Measurements from ENCODE around the gene ATP8A2. TPM values are rescaled to one million over a fixed set of nuclear protein-coding genes. Genes with fewer than 3 reads are reported as not detected.

ATP8A2 gene
- total RNA-seq, 1 experiment from 2014 or later: 5.2 TPM

DNA sequence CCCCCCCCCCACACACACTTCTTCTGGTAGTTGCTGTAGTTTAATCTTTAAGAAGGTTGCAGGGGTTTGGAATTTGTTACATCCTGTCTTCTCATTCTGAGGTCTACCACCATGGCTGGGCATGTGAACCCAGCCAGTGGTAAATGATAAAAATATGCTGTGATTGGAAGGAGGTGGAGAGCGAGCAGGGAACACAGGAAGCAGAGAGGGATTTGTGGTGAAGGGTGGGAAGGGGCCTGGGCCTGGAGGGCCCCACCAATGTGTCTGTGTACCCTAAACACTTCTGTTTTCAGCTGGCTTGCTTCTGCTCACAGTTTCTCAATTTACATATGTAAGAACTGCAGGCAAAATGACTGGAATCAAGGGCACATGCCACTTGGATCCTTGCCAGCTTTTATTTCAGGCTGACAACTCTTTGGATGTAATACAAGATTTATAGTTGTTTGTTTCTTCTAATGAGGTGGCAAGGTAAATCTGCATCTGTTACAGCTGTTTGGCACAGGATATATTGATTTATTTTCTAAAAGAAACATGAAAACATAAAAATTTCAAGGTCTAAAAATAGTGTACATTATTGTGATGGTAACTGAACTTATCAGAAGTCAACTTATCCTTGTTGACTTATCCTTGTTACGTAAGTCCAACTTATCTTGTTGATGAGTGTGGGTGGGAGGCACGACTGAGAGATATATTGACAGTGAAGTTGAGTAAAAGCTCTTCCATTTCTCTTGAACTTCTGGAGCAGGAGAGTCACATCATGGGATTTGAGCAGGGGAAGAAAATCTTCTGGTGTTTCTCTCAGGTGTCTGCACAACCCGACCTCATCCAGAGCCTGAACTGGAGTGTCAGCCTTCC lies 366.8 kb downstream of the ATP8A2 start:
- POLR2A ChIA-PET: no interaction called here
- H3K4me1 Mint-ChIP-seq: peaks cover 17% of the 10 kb centered on the region
- ATAC-seq (peak; percentile 43; the same call in 1 of the 2 replicates), DNase-seq (ENCODE audit: low spot score) (no peak)
- peak overlapping the region; percentile 16; the same call in 1 of the 2 replicates for H3K27ac Mint-ChIP-seq
- TF ChIP-seq ZNF396 (CRISPR knock-in tag; IDR thresholded peaks at IDR 0.05; ENCODE audit: borderline replicate concordance) (no peak), AFF4 (CRISPR knock-in tag; IDR thresholded peaks at IDR 0.05; ENCODE audit: borderline replicate concordance) (no peak), ZNF263 (CRISPR knock-in tag; IDR thresholded peaks at IDR 0.05; ENCODE audit: low read depth) (no peak), GABPB1 (CRISPR knock-in tag; IDR thresholded peaks at IDR 0.05) (no peak), STAT6 (CRISPR knock-in tag; conservative IDR thresholded peaks at IDR 0.05; ENCODE audit: low read depth) (no peak), SP1 (CRISPR knock-in tag; conservative IDR thresholded peaks at IDR 0.05) (no peak)
- TF ChIP-seq, protein P1, sequence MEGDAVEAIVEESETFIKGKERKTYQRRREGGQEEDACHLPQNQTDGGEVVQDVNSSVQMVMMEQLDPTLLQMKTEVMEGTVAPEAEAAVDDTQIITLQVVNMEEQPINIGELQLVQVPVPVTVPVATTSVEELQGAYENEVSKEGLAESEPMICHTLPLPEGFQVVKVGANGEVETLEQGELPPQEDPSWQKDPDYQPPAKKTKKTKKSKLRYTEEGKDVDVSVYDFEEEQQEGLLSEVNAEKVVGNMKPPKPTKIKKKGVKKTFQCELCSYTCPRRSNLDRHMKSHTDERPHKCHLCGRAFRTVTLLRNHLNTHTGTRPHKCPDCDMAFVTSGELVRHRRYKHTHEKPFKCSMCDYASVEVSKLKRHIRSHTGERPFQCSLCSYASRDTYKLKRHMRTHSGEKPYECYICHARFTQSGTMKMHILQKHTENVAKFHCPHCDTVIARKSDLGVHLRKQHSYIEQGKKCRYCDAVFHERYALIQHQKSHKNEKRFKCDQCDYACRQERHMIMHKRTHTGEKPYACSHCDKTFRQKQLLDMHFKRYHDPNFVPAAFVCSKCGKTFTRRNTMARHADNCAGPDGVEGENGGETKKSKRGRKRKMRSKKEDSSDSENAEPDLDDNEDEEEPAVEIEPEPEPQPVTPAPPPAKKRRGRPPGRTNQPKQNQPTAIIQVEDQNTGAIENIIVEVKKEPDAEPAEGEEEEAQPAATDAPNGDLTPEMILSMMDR (IDR thresholded peaks at IDR 0.05): no peak
- no peaks in the 10 kb centered on the region for H3K9me3 Mint-ChIP-seq
- no peak overlapping the region for H3K4me3 Mint-ChIP-seq
- CTCF ChIA-PET: interaction anchor here (1.0 kb wide), 1 partner anchor 446 kb away, joined by 3 read pairs; no protein-coding TSS in a partner anchor
- H3K27me3 Mint-ChIP-seq (ENCODE audit: low read depth): no peaks in the 10 kb centered on the region
- H3K36me3 Mint-ChIP-seq: no peaks in the 10 kb centered on the region

GRCh38 chr13:25739376-25739775 lies 367.6 kb downstream of the ATP8A2 start:
- ChIA-PET CTCF (interaction anchor here (0.5 to 1.0 kb wide), 3 partner anchors 17 to 446 kb away, joined by 3 to 4 read pairs (median 3); no protein-coding TSS in a partner anchor), POLR2A (no interaction called here)
- H3K27me3 Mint-ChIP-seq (ENCODE audit: low read depth): no peaks in the 10 kb centered on the region
- TF ChIP-seq FOXP4 (CRISPR knock-in tag; IDR thresholded peaks at IDR 0.05) (no peak), ZSCAN18 (CRISPR knock-in tag; IDR thresholded peaks at IDR 0.05) (no peak), FOXP1 (CRISPR knock-in tag; IDR thresholded peaks at IDR 0.05; ENCODE audit: borderline replicate concordance) (no peak), FOXJ3 (CRISPR knock-in tag; IDR thresholded peaks at IDR 0.05; ENCODE audit: borderline replicate concordance) (no peak)
- TF ChIP-seq, protein P2, sequence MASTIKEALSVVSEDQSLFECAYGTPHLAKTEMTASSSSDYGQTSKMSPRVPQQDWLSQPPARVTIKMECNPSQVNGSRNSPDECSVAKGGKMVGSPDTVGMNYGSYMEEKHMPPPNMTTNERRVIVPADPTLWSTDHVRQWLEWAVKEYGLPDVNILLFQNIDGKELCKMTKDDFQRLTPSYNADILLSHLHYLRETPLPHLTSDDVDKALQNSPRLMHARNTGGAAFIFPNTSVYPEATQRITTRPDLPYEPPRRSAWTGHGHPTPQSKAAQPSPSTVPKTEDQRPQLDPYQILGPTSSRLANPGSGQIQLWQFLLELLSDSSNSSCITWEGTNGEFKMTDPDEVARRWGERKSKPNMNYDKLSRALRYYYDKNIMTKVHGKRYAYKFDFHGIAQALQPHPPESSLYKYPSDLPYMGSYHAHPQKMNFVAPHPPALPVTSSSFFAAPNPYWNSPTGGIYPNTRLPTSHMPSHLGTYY (CRISPR knock-in tag; IDR thresholded peaks at IDR 0.05): no peak
- no peak overlapping the region for H3K27ac Mint-ChIP-seq
- H3K36me3 Mint-ChIP-seq: no peaks in the 10 kb centered on the region
- H3K4me3 Mint-ChIP-seq: no peak overlapping the region
- DNase-seq (ENCODE audit: low spot score) (no peak), ATAC-seq (no peak)
- no peaks in the 10 kb centered on the region for H3K9me3 Mint-ChIP-seq
- peaks cover 11% of the 10 kb centered on the region for H3K4me1 Mint-ChIP-seq

Data from WTC11 (cell line).